ENCODE results near the gene RPS6KA2.

The RPS6KA2 gene

DNA sequence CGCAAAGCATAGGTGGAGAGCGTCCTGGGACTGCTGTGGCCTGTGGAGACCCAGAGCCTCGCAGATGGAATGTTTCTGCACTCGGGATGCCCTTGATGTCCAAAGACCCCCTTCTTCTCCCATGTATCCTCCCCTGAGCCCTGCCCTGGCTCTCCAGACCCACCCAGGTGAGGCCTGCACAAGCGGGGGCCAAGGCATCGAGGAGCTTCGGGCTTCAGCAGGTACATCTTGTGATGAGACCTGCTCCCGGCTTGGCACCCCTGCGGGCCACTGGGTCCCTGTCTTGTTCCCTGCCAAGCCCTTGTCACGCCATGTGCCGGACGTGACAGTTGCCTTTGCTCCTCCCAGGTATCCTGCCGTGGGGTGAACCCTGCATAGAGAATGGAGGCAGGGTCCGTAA lies 125.8 kb downstream of the RPS6KA2 start:
- Histone ChIP-seq H3K36me3 (ENCODE audit: insufficient read depth, low read length) (no peaks in the 10 kb centered on the region), H3K9me3 (ENCODE audit: low read depth, low read length) (no peaks in the 10 kb centered on the region), H3K9ac (ENCODE audit: insufficient read length) (no peak overlapping the region), H3K27ac (no peak overlapping the region), H3K4me3 (no peak overlapping the region)
- no peak for TF ChIP-seq POLR2AphosphoS5 (IDR thresholded peaks at IDR 0.05; ENCODE audit: borderline replicate concordance, low read depth, low read length)
- TF ChIP-seq EZH2 (IDR thresholded peaks at IDR 0.05), result no peak
- no peak for TF ChIP-seq FOXP2 (optimal IDR thresholded peaks at IDR 0.05; ENCODE audit: control extremely low read depth, extremely low read length, insufficient read depth)
- DNase-seq (ENCODE audit: low read depth, low spot score), result no peak

DNA sequence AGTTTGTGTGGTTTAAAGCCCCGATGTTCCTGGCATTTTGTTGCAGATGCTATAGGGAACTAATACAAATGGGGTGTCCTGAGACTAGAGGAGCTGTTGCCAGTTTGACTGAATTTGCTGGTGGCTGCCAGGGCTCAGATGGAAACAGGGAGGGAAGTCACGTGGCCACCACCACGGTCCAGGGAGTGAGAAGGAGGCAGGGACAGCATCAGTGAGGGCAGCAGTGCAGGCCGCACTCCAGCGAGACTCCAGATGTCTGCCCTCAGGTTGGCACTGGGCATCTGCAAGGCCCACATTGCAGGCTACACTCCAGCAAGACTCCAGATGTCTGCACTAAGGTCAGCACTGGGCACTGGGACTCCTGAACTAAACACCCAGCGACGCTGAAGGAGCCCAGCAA lies 126.8 kb downstream of the RPS6KA2 start:
- Histone ChIP-seq H3K9ac (ENCODE audit: insufficient read length) (no peak overlapping the region), H3K9me3 (ENCODE audit: low read depth, low read length) (no peaks in the 10 kb centered on the region), H3K4me3 (no peak overlapping the region), H3K36me3 (ENCODE audit: insufficient read depth, low read length) (no peaks in the 10 kb centered on the region), H3K27ac (no peak overlapping the region)
- TF ChIP-seq POLR2AphosphoS5 (IDR thresholded peaks at IDR 0.05; ENCODE audit: borderline replicate concordance, low read depth, low read length), result no peak
- DNase-seq (ENCODE audit: low read depth, low spot score), result no peak

DNA sequence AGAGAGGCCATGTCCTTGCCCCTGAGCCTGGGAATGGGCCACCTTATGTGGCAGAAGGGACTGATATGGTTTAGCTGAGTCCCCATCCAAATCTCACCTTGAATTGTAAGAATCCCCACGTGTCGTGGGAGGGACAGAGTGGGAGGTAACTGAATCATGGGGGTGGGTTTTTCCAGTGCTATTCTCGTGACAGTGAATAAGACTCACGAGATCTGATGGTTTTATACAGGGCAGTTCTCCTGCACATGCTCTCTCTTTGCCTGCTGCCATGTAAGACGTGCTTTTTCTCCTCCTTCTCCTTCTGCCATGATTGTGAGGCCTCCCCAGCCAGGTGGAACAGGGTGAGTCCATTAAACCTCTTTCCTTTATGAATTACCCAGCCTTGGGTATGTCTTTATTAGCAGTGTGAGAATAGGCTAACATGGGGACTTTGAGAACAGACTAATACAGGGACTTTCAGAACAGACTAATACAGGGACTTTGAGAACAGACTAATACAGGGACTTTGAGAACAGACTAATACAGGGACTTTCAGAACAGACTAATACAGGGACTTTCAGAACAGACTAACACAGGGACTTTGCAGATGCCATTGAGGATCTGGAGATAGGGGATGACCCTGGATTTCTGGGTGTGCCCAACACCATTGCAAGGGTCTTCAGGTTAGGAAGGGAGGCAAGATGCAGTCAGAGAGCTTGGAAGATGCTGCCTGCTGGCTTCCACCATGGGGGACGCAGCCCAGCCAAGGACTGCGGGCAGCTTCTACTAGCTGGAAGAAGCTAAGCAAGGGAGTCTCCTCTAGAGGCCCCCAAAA lies 127.5 kb downstream of the RPS6KA2 start:
- no peaks in the 10 kb centered on the region for H3K9me3 ChIP-seq (ENCODE audit: low read depth, low read length)
- H3K9ac ChIP-seq (ENCODE audit: insufficient read length), result no peak overlapping the region
- no peak for TF ChIP-seq POLR2AphosphoS5 (IDR thresholded peaks at IDR 0.05; ENCODE audit: borderline replicate concordance, low read depth, low read length)
- no peak for TF ChIP-seq EZH2 (IDR thresholded peaks at IDR 0.05)
- no peak for TF ChIP-seq FOXP2 (optimal IDR thresholded peaks at IDR 0.05; ENCODE audit: control extremely low read depth, extremely low read length, insufficient read depth)
- H3K4me3 ChIP-seq, result no peak overlapping the region
- no peak for DNase-seq (ENCODE audit: low read depth, low spot score)
- no peaks in the 10 kb centered on the region for H3K36me3 ChIP-seq (ENCODE audit: insufficient read depth, low read length)
- no peak overlapping the region for H3K27ac ChIP-seq

DNA sequence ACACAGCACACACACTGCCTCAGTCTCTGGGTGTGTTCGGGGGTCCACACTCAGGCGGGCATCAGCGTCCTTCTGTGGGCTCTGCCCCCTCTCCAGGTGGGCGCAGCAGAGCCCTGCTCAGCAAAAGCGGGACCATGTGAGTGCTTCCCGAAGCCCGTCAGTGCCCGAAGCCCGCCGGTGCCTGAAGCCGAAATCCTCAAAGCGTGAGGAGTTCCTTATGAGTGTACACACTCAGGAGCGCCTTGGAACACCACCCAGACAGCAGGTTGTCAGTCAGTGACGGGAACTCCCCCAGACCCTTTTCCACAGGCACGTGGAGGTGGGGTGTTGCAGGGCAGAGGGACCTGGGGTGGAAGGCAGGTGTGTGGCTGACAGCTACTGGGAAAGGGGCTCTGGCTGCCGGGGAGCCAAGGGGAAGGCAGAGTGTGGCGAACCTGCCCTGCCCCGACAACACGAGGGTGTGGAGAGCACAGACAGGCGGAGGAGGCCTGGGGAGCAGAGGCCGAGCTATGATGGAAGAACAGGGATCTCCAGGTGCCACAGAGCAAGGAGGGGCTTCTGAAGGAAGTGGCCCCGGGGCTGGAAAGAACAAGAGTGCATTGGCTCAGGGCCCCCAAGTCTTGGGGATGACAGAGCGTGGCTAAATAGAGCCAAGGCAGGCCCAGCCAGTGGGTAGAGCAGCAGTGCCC lies 128.2 kb downstream of the RPS6KA2 start:
- no peak overlapping the region for H3K27ac ChIP-seq
- DNase-seq (ENCODE audit: low read depth, low spot score), result no peak
- no peak overlapping the region for H3K9ac ChIP-seq (ENCODE audit: insufficient read length)
- H3K4me3 ChIP-seq, result no peak overlapping the region
- H3K36me3 ChIP-seq (ENCODE audit: insufficient read depth, low read length), result no peaks in the 10 kb centered on the region
- TF ChIP-seq FOXP2 (optimal IDR thresholded peaks at IDR 0.05; ENCODE audit: control extremely low read depth, extremely low read length, insufficient read depth) (no peak), EZH2 (IDR thresholded peaks at IDR 0.05) (no peak), POLR2AphosphoS5 (IDR thresholded peaks at IDR 0.05; ENCODE audit: borderline replicate concordance, low read depth, low read length) (no peak)
- H3K9me3 ChIP-seq (ENCODE audit: low read depth, low read length), result no peaks in the 10 kb centered on the region

DNA sequence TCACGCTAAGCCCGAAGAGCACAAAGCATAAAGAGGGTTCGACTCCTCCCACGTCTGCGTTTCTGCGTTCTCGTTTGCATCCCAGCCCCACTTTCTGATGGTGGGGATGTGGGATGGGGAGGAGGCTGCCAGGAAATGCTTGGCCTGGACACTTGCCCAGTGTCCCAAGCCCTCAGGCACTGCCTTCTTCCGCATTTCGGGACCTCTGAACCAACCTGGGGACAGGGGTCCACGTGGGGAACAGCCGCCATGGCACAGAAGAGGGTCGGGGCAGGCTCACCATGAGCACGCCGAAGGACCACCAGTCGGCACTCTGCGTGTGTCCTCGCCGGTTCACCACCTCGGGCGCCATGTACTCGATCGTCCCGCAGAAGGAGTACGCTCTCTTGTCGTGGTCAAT lies 128.8 kb downstream of the RPS6KA2 start:
- no peak overlapping the region for H3K27ac ChIP-seq
- H3K9ac ChIP-seq (ENCODE audit: insufficient read length), result no peak overlapping the region
- TF ChIP-seq FOXP2 (optimal IDR thresholded peaks at IDR 0.05; ENCODE audit: control extremely low read depth, extremely low read length, insufficient read depth) (no peak), POLR2AphosphoS5 (IDR thresholded peaks at IDR 0.05; ENCODE audit: borderline replicate concordance, low read depth, low read length) (no peak), EZH2 (IDR thresholded peaks at IDR 0.05) (no peak)
- no peak overlapping the region for H3K4me3 ChIP-seq
- H3K36me3 ChIP-seq (ENCODE audit: insufficient read depth, low read length), result no peaks in the 10 kb centered on the region
- H3K9me3 ChIP-seq (ENCODE audit: low read depth, low read length), result no peaks in the 10 kb centered on the region
- DNase-seq (ENCODE audit: low read depth, low spot score), result no peak

DNA sequence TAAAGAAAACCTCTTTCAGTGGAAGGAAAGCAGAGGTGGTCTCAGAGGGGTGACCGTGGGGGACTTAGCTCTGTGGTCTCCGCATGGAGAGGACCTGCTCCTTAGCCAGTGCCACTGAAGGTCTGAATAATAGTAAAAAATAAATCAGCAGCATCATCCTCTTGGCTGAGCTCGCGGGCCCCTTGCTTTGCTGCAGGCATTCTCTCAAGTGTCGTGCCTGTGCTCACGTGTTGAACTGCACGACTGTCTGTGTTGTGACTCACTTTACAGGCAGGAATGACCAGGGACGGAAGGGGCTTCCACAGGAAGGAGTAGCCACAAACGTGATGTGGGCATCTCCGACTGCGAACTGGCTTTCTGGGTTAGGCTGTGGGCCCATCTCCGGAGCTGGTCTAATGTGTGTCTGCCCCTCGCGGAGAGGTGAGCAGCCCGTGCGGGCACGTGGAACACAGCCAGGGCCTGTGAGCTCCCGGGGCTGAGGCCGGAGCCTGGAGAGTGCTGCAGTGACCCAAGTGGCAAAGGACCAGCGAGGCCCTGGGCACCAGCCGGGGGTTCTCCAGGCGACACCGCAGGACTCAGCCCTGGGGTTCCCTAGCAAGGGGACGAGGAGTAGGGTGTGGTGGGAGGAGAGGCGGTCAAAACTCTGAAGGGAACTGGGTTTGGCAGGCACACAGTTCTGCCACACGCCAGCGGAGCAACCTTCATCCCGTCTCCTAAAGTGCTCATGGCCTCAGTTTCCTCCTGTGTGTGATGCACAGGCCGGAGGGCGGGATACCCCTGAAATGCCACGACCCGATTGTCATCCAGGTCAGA lies 129.8 kb downstream of the RPS6KA2 start:
- Histone ChIP-seq H3K27ac (no peak overlapping the region), H3K4me3 (no peak overlapping the region), H3K9me3 (ENCODE audit: low read depth, low read length) (no peaks in the 10 kb centered on the region), H3K36me3 (ENCODE audit: insufficient read depth, low read length) (no peaks in the 10 kb centered on the region), H3K9ac (ENCODE audit: insufficient read length) (no peak overlapping the region)
- no peak for DNase-seq (ENCODE audit: low read depth, low spot score)
- TF ChIP-seq EZH2 (IDR thresholded peaks at IDR 0.05), result no peak

DNA sequence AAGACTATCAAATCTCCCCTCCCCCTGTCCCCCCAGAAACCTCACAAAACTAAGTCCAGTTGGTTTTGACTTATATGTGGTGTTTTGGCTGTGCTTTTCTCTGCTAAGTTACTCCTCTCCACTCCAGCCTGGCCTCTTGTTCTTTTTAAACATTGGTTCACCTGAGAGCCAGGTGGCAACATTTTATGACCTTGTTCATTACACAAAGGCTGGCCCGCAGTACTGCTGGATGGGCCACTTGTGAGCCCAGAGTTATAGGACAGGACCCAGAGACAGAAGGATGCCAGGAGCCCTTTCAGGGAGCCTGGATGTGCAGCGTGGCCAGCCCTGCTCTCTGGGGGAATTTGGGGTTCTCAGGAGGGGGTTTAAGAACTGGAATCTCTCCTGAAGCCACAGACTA lies 130.6 kb downstream of the RPS6KA2 start:
- Histone ChIP-seq H3K36me3 (ENCODE audit: insufficient read depth, low read length) (no peaks in the 10 kb centered on the region), H3K4me3 (no peak overlapping the region), H3K27ac (no peak overlapping the region), H3K9me3 (ENCODE audit: low read depth, low read length) (no peaks in the 10 kb centered on the region), H3K9ac (ENCODE audit: insufficient read length) (no peak overlapping the region)
- no peak for DNase-seq (ENCODE audit: low read depth, low spot score)
- TF ChIP-seq EZH2 (IDR thresholded peaks at IDR 0.05) (no peak), POLR2AphosphoS5 (IDR thresholded peaks at IDR 0.05; ENCODE audit: borderline replicate concordance, low read depth, low read length) (no peak), FOXP2 (optimal IDR thresholded peaks at IDR 0.05; ENCODE audit: control extremely low read depth, extremely low read length, insufficient read depth) (no peak)

DNA sequence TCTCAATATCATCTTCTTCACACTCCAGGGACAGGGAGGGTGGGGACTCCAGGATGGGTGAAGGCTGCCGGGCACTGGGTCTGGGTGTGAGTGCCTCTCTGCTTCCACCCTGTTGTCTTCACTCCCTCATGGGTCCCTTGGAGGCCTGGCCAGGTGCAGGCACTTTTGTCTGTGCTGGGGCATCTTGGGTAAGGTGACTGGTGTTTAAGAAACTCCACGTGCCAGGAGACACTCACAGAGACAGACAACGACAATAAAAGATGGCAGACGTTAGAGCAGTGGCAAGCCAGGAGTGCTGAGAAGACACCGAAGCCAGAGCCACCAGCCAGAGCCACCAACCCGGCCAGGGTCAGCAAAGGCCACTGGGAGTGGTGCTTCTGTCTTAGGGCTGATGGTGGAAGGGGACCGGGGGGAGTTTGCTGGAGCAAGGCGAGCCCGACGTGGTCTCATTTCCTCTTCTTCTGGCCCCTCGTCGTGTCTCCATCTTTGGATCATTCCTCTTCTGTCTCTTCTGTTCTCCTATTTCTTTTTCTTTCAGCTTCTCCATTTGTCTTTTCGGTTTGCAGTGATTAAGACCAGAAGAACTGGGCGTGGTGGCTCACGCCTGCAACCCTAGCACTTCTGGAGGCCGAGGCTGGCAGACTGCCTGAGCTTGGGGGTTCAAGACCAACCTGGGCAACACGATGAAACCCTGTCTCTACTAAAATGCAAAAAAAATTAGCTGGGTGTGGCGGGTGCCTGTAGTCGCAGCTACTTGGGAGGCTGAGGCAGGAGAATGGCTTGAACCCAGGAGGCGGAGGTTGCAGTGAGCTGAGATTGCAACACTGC lies 131.3 kb downstream of the RPS6KA2 start:
- no peak overlapping the region for H3K27ac ChIP-seq
- no peak overlapping the region for H3K4me3 ChIP-seq
- H3K9ac ChIP-seq (ENCODE audit: insufficient read length), result no peak overlapping the region
- no peak for TF ChIP-seq FOXP2 (optimal IDR thresholded peaks at IDR 0.05; ENCODE audit: control extremely low read depth, extremely low read length, insufficient read depth)
- TF ChIP-seq EZH2 (IDR thresholded peaks at IDR 0.05), result no peak
- TF ChIP-seq POLR2AphosphoS5 (IDR thresholded peaks at IDR 0.05; ENCODE audit: borderline replicate concordance, low read depth, low read length), result no peak
- no peak for DNase-seq (ENCODE audit: low read depth, low spot score)
- no peaks in the 10 kb centered on the region for H3K9me3 ChIP-seq (ENCODE audit: low read depth, low read length)
- no peaks in the 10 kb centered on the region for H3K36me3 ChIP-seq (ENCODE audit: insufficient read depth, low read length)

Data from SK-N-MC (cell line).